HepG2 (cell line): ENCODE data around the gene RPTOR. TPM values are rescaled to one million over a fixed set of nuclear protein-coding genes. Genes with fewer than 3 reads are reported as not detected.
"Not testable (repeated sequence)": the region's sequence is repeated elsewhere in the genome, so short reads cannot be mapped to it uniquely, and the experiment has no call there.

Experiments used
- ATAC-seq: fragments of 200-7000 bp; cut with Tn5 transposase; 3 replicates; pipeline ENCODE4 v1.9.1; 2020; ENCODE audit warnings: mild to moderate bottlenecking, moderate library complexity
- BruUV-seq: library from RNA; stranded (reverse); fragments of 400-500 nt; replicated peaks from 2 replicates; lab custom pipeline; 2021; lab: Mats Ljungman, UMichigan
- CTCF ChIA-PET: fragments of 300-600 bp; formaldehyde crosslinking; extraction: SDS; loops from one replicate; lab custom pipeline; 2021; ENCODE audit warnings: low total read pairs, inconsistent platforms, low intra/inter-chr PET ratio; lab: Yijun Ruan, JAX
- POLR2A ChIA-PET: fragments of 350-600 bp; sonication (Branson Sonifier 250); formaldehyde crosslinking; loops from one replicate; lab custom pipeline; 2020; ENCODE audit warnings: antibody characterized with exemption, inconsistent platforms; lab: Yijun Ruan, JAX
- DNase-seq: peaks from one replicate; pipeline ENCODE4 v3.0.0-alpha.2; 2015; ENCODE audit warnings: low spot score
- FAIRE-seq: peaks from 3 replicates; lab custom pipeline; 2011; peaks lifted over from hg19 to GRCh38; lab: Jason Lieb, UNC
- H2AFZ ChIP-seq: one replicate; pipeline ENCODE4 v1.6.1; 2011; ENCODE audit warnings: low read length, inconsistent platforms
- H3K27ac ChIP-seq: fragments of 300-600 bp; 3 replicates; pipeline ENCODE4 v1.8.0; 2011; ENCODE audit warnings: mixed run types, mild to moderate bottlenecking, mixed read lengths, low read length, inconsistent platforms; ENCODE audit not compliant: insufficient read depth; ENCODE audit errors: extremely low read length
- H3K27me3 ChIP-seq, 2 experiments: fragments of 200-600 bp in 1 of 2; 2 replicates in 1 of 2; 3 replicates in 1 of 2; pipeline versions ENCODE4 v1.6.0 to v1.8.0; 2011; ENCODE audit warnings: low read length in 2 of 2, mild to moderate bottlenecking in 2 of 2, moderate library complexity in 2 of 2, inconsistent platforms in 1 of 2; ENCODE audit not compliant: insufficient read depth in 2 of 2, control insufficient read depth in 1 of 2
- H3K36me3 ChIP-seq, 2 experiments: fragments of 200-600 bp in 1 of 2; replicated peaks in 1 of 2; 2 replicates in 1 of 2; 3 replicates in 1 of 2; pipeline versions ENCODE4 v1.5.1 to v1.8.0; 2011; ENCODE audit warnings: low read length in 2 of 2, inconsistent platforms in 1 of 2; ENCODE audit not compliant: insufficient read depth in 2 of 2, control insufficient read depth in 1 of 2
- H3K4me1 ChIP-seq: 2 replicates; pipeline ENCODE4 v1.5.1; 2012; ENCODE audit warnings: low read length, inconsistent platforms; ENCODE audit not compliant: insufficient read depth
- H3K4me2 ChIP-seq: 2 replicates; pipeline ENCODE4 v1.6.0; 2011; ENCODE audit warnings: low read depth, low read length, inconsistent platforms
- H3K4me3 ChIP-seq, 3 experiments: fragments of 200-600 bp in 1 of 3; sonication (generic), shearing (Covaris generic) in 1 of 3; replicated peaks in 1 of 3; 2 replicates each; pipeline ENCODE4 v1.5.1; 2011 to 2016; ENCODE audit warnings: low read length in 3 of 3, inconsistent platforms in 2 of 3, low read depth in 2 of 3, mild to moderate bottlenecking in 2 of 3, control low read depth in 1 of 3, mixed read lengths in 1 of 3; ENCODE audit not compliant: insufficient read depth in 1 of 3
- H3K79me2 ChIP-seq: one replicate; pipeline ENCODE4 v1.6.1; 2011; ENCODE audit warnings: low read length, inconsistent platforms; ENCODE audit not compliant: insufficient read depth
- H3K9ac ChIP-seq: 2 replicates; pipeline ENCODE4 v1.6.0; 2011; ENCODE audit warnings: mild to moderate bottlenecking, low read depth, low read length, inconsistent platforms; ENCODE audit not compliant: insufficient read depth
- H3K9me3 ChIP-seq: 2 replicates; pipeline ENCODE4 v1.5.1; 2012; ENCODE audit warnings: mild to moderate bottlenecking, low read length
- H4K20me1 ChIP-seq: 2 replicates; pipeline ENCODE4 v1.6.0; 2011; ENCODE audit warnings: inconsistent platforms, mild to moderate bottlenecking, low read length, moderate library complexity; ENCODE audit not compliant: insufficient read depth
- E2F5 ChIP-seq: sonication (generic); formaldehyde crosslinking; conservative IDR thresholded peaks from 2 replicates; pipeline ENCODE4 v1.4.0; 2020; ENCODE audit warnings: missing genetic modification reagents
- HNRNPL ChIP-seq: fragments of 200-400 bp; formaldehyde crosslinking; IDR thresholded peaks from 2 replicates; pipeline ENCODE4 v1.6.1; 2017; ENCODE audit warnings: mild to moderate bottlenecking, low read depth, low read length
- WGBS: methylation state at CpG from one replicate; pipeline ENCODE4 v1.1.6; 2017; ENCODE audit warnings: low lambda C conversion rate; 5-methylcytosine and 5-hydroxymethylcytosine counted together
- in situ Hi-C: cut with HindIII; loops from 2 replicates; pipeline ENCODE4 v1.10.0; 2017; ENCODE audit warnings: low pct_unique_long_range_greater_than_20kb; ENCODE audit not compliant: extremely low pct_ligation_motif_present
- intact Hi-C: fragments of 100-400 bp; cut with micrococcal nuclease; formaldehyde crosslinking; loops from one replicate; pipeline ENCODE4 v1.10.0; 2022; ENCODE audit not compliant: unreplicated experiment
- polyA plus RNA-seq, 8 experiments: library from polyadenylated mRNA; depleted of rRNA in 3 of 8; stranded (reverse) in 7 of 8; unstranded in 1 of 8; fragments of >200 nt; fragmentation: Illumina TruSeq in 4 of 8; extraction: Trizol in 4 of 8; gene quantifications; 2 replicates each; pipeline versions ENCODE4 v1.2.1 to v1.2.3, GENCODE V29; 2011 to 2016; ENCODE audit warnings: low read depth in 4 of 8, missing spikeins in 1 of 8, mixed read lengths in 1 of 8; ENCODE audit not compliant: insufficient read depth in 1 of 8
- total RNA-seq, 5 experiments: library from RNA; depleted of rRNA; stranded (reverse); fragments of >200 nt; fragmentation: Illumina TruSeq; extraction: Trizol; gene quantifications; 2 replicates each; pipeline ENCODE4 v1.2.3, GENCODE V29; 2016; ENCODE audit warnings: low read depth in 1 of 5

RPTOR gene
- total and polyA plus RNA-seq, 2 of the 13 experiments (the other 11 are each of a cell fraction or from before 2014, with no cell fraction given): 6.6 to 25.3 TPM

GRCh38 chr17:80577876-80578570 lies 33.4 kb downstream of the RPTOR start:
- Histone ChIP-seq H3K4me3 (no peak overlapping the region), H3K27ac (no peak overlapping the region), H3K4me1 (peaks cover 15% of the 10 kb centered on the region; the same call in 1 of the 2 replicates), H3K9me3 (no peaks in the 10 kb centered on the region), H3K4me2 (no peak overlapping the region), H2AFZ (no peak overlapping the region), H3K27me3 (no peaks in the 10 kb centered on the region), H4K20me1 (peaks cover 14% of the 10 kb centered on the region), H3K79me2 (peaks cover 80% of the 10 kb centered on the region), H3K9ac (no peak overlapping the region), H3K36me3 (peaks cover 8% of the 10 kb centered on the region in 2 experiments; a peak in 4 of 5 replicates)
- CTCF ChIA-PET: no interaction called here
- DNase-seq: no peak
- in situ Hi-C loops (loop anchor here (5.0 kb wide), 1 partner anchor 151 kb away; no protein-coding TSS in a partner anchor), intact Hi-C loops (no loop called here)
- BruUV-seq: no TSS peak
- ATAC-seq: no peak
- POLR2A ChIA-PET: no interaction called here
- no peak for TF ChIP-seq HNRNPL
- TF ChIP-seq E2F5 (CRISPR knock-in tag): no peak
- FAIRE-seq: no peak
- WGBS: 97% methylated on average over 14 of the region's 14 CpGs

GRCh38 chr17:80578668-80579388 lies 34.2 kb downstream of the RPTOR start:
- FAIRE-seq, POLR2A ChIA-PET, ATAC-seq: not testable (repeated sequence)

More at GRCh38 chr17:80578668-80579388, 34.2 kb downstream of the RPTOR start:
- H4K20me1 ChIP-seq, H3K27ac ChIP-seq, intact Hi-C loops, H3K4me3 ChIP-seq, CTCF ChIA-PET, DNase-seq, H3K9ac ChIP-seq, H3K27me3 ChIP-seq, H3K4me2 ChIP-seq, H2AFZ ChIP-seq, BruUV-seq, H3K9me3 ChIP-seq: not testable (repeated sequence)
- peaks cover 80% of the 10 kb centered on the region for H3K79me2 ChIP-seq
- H3K4me1 ChIP-seq: peaks cover 15% of the 10 kb centered on the region; the same call in 1 of the 2 replicates
- H3K36me3 ChIP-seq: peaks cover 8 to 10% of the 10 kb centered on the region in 2 experiments; a peak in 4 of 5 replicates
- in situ Hi-C loops: loop anchor here (5.0 kb wide), 1 partner anchor 152 kb away; no protein-coding TSS in a partner anchor
- WGBS: 96% methylated on average over 13 of the region's 15 CpGs
